GM18519 (cell line): ENCODE results near the gene SNX19.
"Not testable (repeated sequence)": the region's sequence is repeated elsewhere in the genome, so short reads cannot be mapped to it uniquely, and the experiment has no call there.

ENCODE experiments used
- ATAC-seq: cut with Tn5 transposase; IDR thresholded peaks from one replicate; pipeline ENCODE4 v1.9.1; 2021; ENCODE audit warnings: mild to moderate bottlenecking, moderate library complexity; ENCODE audit not compliant: unreplicated experiment, low FRiP score

Gene SNX19

DNA sequence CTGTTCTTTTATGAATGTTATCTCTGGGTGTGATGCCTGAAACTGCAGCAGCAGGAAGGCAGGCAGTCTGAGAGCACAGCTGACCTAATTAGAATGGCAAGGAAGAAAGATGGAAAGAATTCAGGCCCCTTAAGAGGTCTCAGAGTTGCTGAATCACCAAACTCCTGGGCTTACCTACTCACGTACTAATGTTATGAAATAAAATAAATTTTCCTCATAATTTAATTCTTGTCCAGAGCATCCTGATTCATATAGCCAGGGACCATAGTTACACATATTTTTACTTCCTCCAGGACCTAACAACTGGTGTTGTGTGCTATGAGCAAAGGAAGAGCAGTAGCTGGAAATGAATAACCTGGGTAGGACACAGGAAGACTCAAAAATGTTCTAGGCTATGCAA is 41.9 kb downstream of the SNX19 start:
- no peak for ATAC-seq

DNA sequence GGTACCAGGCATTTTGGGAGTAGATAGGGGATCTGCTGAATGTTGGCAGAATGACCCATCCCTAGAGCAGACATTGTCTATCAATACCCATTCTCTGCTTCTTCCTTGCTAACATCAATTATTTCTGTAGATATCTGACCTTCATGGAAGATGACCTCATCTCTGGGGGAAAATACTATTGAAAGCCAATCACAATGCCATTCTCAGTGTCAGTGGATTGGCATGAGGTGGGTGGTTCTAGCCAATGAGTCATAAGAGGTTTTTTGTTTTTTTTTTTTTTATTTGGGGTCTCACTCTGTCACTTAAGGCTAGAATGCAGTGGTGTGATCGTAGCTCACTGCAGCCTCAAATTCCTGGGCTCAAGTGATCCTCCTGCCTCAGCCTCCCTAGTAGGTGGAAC is 42.5 kb downstream of the SNX19 start:
- ATAC-seq: no peak

DNA sequence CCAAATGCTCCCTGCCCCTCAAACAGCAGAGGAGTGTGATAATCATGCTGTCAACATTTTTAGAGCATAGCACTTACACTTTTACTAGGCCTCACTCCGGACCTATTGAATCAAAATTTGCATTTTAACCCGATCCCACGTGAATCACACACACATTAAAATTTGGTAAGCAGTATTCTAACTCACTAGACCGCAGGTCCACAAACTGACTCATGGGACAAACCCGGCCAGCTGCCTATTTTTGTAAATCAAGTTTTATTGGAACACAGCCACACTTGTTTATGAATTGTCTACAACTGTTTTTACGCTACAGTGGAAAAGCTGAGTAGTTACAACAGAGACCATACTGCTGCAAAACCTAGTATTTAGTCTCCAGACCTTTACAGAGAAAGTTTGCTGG is 43.3 kb downstream of the SNX19 start:
- no peak for ATAC-seq

DNA sequence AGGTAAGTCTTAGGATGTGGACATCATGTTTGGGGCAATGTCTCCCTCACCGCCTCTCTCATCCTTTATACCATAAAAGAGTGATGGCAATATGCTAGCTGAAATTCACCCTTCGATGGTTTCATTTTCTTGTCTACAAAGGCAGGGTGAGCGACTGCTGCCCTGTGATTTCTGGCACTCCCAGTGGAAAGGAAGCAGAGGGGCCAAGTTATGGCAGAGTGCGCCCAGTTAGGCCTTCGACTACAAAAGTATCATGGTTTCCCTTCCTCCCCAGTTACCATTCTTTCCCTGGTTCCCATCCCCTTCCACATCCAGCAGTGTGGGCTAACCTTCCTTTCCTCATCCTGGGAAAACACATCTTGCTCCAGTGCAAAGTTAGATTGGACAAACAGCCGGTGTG is 43.8 kb downstream of the SNX19 start:
- ATAC-seq: no peak

DNA sequence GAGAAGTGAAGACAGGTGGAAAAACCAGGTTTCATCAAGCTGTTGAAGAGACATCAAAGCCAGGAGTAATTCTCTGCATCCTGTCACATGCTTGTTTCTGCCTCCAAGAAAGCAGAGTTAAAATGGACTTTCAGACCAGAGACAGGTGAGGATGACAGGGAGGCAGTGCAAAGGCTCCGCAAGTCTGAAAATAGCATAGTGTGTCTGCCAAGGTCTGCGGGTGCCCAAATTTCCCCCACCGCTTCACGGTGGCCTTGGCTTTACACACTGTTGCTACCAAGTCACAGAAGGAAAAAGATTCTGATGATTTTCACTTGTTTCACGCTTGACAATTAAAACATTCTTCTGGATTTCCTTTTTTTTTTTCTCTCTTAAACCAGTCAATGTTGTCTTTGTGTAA is 44.2 kb downstream of the SNX19 start:
- ATAC-seq: no peak

DNA sequence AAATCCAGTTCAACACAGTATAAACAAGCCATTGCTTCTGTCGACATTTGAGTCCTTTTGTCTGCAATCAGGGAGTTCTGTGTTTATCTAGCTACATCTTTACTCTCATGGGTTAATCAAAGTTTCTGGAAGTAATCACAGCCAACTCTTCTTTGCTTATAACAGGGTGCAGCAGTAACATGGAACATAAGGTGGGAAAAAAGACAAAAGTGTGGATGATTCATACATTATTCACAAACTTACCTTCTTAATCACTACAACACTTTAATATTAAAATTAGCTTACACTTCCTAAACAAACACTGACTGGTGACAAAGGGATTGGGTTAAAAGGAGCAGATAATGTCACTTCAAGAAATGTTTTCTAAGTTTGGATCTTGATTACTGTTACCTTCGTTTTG is 44.7 kb downstream of the SNX19 start:
- no peak for ATAC-seq

DNA sequence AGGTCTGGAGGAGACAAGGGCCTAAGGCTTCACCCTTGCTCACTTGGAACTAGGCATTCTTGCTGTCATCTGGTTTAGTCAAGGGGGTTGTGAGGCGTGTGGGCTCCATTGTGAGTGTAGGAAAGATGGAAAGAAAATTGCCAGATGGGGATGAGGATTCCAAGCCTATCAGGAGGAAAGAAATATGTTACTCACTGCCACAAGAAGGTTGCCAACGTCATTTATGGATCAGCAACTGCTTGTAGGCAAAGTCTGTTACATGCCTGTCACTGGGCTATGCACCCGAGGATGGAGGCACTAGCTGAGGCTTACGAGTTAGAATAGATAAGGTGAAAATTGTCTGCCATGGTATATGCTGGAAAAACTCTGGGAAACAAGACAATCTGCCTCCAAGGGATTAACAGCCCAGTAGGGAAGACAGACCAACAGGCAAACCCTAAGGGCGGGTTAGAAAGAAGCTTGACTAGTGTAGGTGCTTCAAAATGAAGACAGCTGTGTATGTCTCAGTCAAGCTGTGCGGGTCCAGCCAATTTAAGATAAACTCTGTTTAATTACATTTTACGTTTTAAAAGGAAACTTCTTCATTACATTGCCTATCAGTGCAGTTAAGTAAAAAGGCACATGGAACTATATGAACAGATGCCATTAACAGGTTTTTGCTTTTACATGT is 47.4 kb downstream of the SNX19 start:
- ATAC-seq: no peak

DNA sequence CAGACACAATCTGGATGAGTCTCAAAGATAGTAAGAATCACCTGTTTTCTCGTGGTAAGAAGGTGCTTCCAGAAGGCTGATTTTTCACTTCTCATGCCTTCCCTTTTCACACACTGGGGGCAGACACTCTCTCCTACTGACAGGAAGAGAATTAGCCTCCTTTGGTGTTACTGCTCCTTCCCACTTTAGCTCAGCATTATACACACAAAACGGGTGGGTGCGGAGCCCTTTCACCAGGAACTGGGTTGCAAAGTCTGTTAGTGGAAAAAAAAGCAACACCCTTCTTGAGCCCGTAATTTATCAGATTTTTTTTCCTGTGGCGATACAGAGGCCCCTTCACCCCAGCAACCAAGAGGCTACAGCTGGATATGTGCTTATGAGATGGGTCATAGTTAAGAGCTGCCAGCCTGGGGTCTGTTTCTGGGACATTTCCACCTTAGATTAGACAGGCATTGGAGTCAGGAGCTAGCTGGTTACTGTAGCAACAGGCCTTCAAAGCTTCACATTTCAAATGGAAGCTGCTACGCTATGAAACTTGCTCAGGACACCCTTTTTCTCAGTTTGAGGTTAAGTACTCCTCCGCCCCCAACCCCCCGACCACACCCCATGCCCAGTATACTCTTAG is 48.1 kb downstream of the SNX19 start:
- no peak for ATAC-seq

DNA sequence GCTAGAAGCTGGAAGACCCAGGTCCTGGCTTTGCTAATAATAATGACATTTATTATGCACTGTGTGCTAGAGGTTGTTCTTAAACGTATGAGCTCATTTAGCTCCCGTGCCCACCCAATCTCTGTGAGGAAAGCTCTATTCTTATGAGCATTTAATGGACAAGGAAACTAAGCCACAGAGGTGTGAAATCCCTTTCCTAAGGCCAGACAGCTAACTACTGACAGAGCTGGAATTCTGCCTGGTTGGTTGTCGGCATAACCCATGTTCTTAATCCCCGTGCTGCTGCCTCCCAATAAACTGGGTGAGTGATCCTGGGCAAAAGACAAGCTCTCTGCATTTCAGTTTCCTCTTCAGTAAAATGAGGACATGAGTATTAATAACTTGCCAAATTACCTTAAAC is 49.4 kb downstream of the SNX19 start:
- ATAC-seq: no peak

DNA sequence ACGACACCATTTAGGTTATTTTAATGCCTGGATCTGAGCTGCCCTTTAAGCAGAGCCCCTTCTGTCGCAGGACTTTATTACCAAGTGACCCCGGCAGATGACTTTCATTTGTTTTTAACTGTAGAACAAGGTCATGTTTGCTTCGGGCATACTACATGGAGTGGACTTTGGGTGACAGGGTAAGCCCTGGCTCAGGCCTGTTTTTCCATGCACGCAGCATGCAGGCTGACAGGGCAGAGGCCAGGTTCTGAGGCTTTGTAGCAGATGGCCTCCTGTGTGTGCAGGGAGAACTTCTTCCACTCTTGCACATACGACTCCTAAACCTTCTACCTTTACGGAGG is 50.5 kb downstream of the SNX19 start:
- no peak for ATAC-seq

DNA sequence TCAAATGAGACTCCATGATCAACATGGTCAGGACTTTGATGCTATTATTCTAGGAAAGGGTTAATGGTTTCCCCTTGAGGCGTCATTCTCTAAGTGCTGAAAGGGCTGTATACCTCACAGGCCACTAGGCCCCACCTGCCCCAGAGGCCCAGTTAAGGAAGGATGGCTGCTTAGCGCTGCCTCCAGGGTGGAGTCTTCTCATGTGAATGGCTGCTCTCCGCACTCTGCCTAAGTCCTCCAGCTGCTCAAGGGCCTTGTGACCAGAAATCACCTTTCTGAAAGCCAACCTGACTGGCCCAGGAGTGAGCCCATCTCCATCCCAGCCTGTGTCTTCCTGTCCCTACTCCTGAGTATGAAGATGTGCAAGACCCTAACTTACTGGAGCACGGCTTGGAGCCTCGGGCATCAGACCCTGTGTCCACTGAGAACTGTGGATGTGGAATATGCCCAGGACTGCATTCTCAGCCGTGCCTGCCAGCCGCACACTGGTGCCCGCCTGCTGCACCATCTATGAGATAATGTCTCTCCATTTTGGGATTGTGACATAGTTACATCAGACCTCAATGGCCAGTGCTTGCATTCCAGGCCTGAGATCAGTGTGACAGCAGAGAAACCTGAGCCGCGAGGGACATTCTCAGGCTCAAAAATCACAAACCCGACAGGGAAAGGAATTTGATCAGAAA is 51.0 kb downstream of the SNX19 start:
- no peak for ATAC-seq

DNA sequence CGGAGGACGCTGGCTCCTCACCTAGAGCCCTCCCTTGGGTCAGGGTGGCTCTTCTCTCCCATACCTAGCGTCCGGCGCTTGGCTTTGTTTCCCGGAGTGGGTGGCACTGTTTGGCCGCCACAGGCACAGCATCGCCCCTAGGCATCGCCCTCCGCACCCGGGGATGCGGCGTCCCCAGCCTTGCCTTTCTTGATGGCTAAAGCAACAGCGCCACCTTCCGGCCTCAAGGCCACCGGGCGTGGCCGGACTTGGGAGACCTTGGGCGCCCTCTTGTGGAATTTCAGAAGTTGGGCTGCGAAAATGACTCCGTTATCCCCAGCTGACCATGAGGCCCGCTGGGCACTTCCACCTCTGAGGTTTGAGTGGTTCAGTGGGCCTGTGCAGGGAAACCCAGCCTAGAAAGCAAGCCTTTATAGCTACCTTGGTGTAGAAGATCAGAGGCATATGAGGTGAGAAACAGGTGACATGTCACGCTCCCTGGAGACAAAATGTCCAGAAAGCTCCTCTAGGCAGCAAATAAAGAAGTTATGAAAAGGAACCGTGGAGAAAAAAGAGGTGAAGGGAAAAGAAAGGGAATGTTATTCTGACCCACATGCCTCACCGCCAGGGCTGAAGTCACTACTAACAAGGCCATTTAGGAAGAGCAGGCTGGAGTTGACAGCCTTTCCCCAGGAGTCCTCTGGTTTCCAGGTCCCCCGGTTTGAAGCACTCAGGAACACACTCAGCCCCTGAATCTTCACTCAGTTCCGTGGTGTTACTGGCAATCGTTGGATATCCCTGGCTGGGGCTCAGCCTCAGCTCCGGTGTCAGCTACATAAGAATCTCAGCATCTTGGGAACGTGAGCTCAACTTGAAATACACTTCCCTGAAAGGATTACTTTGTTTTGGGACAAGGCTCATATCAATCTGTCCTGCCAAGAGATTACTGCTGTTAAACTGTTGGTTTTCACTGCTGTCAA is 54.1 kb downstream of the SNX19 start:
- ATAC-seq: peak; percentile 55

DNA sequence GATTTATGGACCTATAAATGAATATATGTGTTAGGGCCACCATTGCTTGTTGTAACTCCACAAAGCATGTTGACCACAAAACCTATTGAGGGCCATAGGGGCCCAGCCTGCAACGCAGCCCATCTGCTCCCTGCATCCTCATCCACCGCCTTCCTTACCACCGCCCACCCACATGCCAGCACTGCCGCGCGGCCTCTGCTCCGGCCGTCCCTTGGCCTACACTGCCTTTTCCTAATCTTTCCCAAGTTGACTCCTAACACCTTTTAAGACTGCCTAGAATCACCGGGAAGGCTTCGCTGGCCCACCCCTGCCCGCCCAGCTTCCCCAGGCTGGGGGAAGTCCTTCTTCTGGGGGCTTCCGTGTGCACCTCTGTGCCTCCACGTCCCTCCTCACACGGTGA is 55.0 kb downstream of the SNX19 start:
- no peak for ATAC-seq

DNA sequence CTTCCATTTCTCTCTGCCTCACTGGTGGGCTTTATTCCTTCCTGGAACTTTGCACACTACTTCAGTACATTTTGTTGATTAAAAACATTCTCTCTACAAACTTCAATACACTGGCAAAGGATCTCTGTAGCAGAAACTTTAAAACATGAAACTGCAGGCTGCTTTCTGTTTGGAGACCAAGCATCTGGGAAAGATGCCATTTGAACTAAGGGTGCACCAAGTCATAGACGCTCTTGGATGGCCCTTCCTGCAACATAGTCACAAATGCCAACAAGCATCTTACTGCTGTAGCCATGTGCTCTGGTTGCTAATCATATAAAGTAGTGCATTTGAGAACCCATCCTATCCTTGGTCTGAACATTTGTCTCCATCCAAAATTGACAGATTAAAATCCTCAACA is 56.4 kb downstream of the SNX19 start:
- ATAC-seq: no peak

DNA sequence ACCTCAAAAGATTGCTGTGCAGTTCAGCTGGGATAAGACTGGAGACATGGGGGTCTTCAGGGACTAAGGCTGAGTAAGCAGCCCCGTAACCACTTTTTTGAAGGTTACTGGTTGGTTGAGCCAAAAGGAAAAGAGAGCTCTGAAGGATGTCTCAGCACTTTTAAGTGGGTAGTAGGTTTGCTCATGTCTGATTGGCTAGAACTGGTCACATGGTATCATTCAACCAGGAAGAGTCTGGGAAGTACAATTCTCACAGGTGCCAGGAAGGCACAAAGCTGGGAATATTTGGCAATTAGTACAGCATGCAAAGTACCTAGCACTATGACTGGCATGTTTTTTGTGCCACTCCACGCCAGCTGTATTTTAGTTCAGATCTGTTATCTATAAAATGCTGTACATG is 58.1 kb downstream of the SNX19 start:
- ATAC-seq: no peak

DNA sequence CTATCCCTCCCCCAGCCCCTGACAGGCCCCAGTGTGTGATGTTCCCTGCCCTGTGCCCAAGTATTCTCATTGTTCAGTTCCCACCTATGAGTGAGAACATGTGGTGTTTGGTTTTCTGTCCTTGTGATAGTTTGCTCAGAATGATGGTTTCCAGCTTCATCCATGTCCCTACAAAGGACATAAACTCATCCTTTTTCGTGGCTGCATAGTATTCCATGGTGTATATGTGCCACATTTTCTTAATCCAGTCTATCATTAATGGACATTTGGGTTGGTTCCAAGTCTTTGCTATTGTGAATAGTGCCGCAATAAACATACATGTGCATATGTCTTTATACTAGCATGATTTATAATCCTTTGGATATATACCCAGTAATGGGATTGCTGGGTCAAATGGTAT is 60.6 kb downstream of the SNX19 start:
- ATAC-seq: not testable (repeated sequence)

DNA sequence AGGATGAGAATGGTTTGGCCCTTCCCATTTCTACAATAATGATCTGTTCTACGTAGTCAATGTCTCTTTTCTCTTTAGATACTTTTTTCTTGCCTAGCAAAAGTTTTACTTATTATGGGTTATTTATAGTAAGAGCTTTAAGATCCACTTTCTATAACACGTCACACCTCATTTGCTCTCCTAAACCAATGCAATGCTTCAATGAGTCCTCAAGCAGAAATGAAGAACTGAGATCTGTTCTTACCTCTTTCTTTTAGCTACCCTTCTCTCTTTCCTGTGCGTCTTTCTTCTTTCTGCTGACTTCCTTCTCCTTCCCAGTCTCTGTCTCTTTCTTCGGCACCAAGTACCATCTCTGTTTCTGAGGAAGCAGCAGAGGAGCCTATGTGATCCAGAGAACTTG is 61.8 kb downstream of the SNX19 start:
- ATAC-seq: peak; percentile 85

DNA sequence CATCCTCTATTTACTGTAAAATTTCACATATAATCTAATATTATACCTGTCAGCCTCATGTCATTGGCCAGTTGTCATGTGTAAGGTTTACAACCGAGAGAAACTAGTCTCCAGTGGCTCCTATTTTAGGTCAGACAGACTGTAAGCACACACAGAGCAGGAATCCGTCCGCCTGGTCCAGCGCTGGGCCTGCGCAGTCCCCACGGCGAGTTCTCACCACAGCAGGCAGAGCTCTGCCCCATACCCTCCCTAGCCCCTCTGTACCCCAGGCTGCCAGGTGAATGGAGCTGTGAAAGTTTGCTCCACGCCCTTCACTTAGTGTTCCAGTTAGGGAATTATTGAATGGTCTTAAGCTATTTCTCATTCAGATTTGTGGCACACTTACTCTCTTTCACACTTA is 63.7 kb downstream of the SNX19 start:
- ATAC-seq: no peak

DNA sequence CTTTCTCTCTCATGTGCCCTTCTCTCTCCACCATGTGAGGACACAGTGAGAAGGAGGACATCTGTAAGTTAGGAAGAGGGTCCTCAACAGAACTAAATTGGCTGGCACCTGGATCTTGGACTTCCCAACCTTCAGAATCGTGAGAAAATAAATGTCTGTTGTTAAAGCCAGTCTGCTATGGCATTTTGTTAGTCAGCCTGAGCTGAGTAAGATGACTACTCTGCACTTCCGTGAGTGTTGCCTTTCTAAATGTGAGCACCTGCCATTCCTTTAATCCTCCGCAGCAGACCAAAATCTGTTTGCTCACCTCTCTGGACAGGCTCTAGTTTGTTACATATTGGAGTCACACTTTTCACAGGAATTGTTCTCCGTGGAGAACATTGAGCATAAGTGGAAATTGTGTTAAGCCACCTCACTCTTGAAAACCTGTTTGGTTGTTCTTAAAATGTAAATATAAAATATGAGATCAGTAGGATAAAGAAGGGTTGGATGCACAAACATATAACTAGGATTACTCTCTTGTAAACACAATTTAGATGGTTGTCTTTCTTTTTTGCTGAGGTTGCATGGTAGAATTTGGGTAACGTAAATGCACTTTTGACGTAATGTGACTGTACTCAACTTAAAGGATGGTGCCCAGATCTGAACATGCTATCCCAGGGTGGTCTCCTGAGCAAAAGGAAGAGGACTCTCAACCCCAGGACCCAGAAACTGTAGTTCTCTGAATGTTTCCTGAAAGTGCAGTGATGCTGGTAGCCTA is 65.9 kb downstream of the SNX19 start:
- ATAC-seq: no peak

DNA sequence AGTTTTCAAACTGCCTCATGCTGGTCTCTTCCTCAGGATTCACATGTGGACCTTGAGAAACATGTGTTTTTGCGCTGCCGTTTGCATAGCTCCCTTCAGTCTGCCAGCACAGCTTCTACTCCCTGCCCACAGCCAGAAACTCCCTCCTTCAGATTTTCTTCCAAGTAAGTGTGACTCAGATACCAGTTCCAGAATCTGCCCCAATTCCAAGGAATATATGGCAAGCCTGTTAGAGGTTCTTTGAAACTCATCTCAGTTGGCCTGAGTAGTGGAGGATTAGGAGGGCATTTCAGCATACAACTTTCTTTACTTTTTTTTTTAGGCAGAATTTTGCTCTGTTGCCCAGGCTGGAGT is 67.1 kb downstream of the SNX19 start:
- ATAC-seq: no peak
